ENCODE results near the gene ZC2HC1C. TPM values are rescaled to one million over a fixed set of nuclear protein-coding genes. Genes with fewer than 3 reads are reported as not detected.
A peak's percentile ranks its signal among the peaks of the same experiment; 100 is the strongest.

The ZC2HC1C gene
- total RNA-seq, 3 donors from 2014 or later: 4.0 to 4.8 (median 4.7) TPM

DNA sequence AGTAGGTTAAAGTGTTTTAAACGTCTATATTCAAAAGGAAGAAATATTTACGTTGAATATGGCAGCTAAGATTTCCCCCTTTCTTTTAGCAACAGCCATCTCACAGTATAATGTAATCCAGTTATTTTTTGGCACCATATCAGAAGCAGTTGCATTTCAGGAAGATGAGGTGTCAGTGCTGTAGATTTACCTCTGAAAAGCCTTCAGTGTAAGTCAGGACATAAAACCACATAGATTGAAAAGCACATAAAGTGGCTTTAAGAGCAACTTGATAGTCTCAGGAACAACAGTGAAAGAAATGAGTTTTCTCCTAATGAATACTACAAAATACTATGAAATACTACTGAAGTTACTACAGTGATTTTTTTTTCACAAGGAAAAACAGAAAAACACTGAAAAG, 25.1 kb upstream of the ZC2HC1C start:
- ATAC-seq (no peak), DNase-seq (no peak)
- no peaks in the 10 kb centered on the region for H3K36me3 ChIP-seq (ENCODE audit: low read depth)
- H3K4me1 ChIP-seq (ENCODE audit: low read depth): peaks cover 37% of the 10 kb centered on the region
- no peak for TF ChIP-seq CTCF (IDR thresholded peaks at IDR 0.05)
- no peak overlapping the region for H3K4me3 ChIP-seq
- no peaks in the 10 kb centered on the region for H3K9me3 ChIP-seq
- intact Hi-C loops (cut with DNase I, micrococcal nuclease): no loop called here

GRCh38 chr14:75044752-75045151, 24.7 kb upstream of the ZC2HC1C start:
- ATAC-seq (no peak), DNase-seq (no peak)
- no peaks in the 10 kb centered on the region for H3K9me3 ChIP-seq
- intact Hi-C loops (cut with DNase I, micrococcal nuclease): no loop called here
- TF ChIP-seq CTCF (IDR thresholded peaks at IDR 0.05): no peak
- H3K36me3 ChIP-seq (ENCODE audit: low read depth): no peaks in the 10 kb centered on the region
- no peak overlapping the region for H3K4me3 ChIP-seq
- H3K4me1 ChIP-seq (ENCODE audit: low read depth): peaks cover 38% of the 10 kb centered on the region

- Histone ChIP-seq H3K9me3 (no peaks in the 10 kb centered on the region), H3K36me3 (ENCODE audit: low read depth) (no peaks in the 10 kb centered on the region), H3K4me3 (no peak overlapping the region), H3K4me1 (ENCODE audit: low read depth) (peaks cover 32% of the 10 kb centered on the region)
- DNase-seq (no peak), ATAC-seq (no peak)
- intact Hi-C loops (cut with DNase I, micrococcal nuclease): no loop called here
- TF ChIP-seq CTCF (IDR thresholded peaks at IDR 0.05): no peak
These were observed 23.2 kb upstream of the ZC2HC1C start for GRCh38 chr14:75046275-75046674.

GRCh38 chr14:75046899-75047298, 22.5 kb upstream of the ZC2HC1C start:
- no peak for TF ChIP-seq CTCF (IDR thresholded peaks at IDR 0.05)
- DNase-seq (no peak), ATAC-seq (peak; percentile 14)
- H3K36me3 ChIP-seq (ENCODE audit: low read depth): no peaks in the 10 kb centered on the region
- no peaks in the 10 kb centered on the region for H3K9me3 ChIP-seq
- no peak overlapping the region for H3K4me3 ChIP-seq
- intact Hi-C loops (cut with DNase I, micrococcal nuclease): no loop called here
- H3K4me1 ChIP-seq (ENCODE audit: low read depth): peaks cover 26% of the 10 kb centered on the region

GRCh38 chr14:75047506-75047905, 21.9 kb upstream of the ZC2HC1C start:
- Histone ChIP-seq H3K4me3 (no peak overlapping the region), H3K4me1 (ENCODE audit: low read depth) (peaks cover 20% of the 10 kb centered on the region), H3K36me3 (ENCODE audit: low read depth) (no peaks in the 10 kb centered on the region), H3K9me3 (no peaks in the 10 kb centered on the region)
- intact Hi-C loops (cut with DNase I, micrococcal nuclease): no loop called here
- ATAC-seq (no peak), DNase-seq (no peak)
- TF ChIP-seq CTCF (IDR thresholded peaks at IDR 0.05): no peak

DNA sequence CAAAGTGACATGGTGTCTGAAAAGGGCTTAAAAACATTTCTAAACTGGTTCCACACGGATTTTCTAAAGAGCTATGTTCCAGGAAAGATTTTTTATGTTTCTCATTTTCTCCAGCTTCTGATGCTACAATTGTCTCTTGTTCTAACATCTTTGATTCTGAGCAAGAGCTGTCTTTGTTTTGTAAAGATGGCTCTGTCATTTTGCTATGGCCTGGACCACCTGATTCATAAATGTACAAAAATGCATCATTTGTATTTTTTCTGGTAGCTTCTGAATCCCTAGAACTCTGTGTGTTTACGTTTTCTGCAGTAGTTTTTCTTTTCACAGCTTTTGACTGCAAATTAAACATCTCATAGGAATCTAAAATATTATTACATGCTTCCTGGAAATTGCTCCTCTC, 21.3 kb upstream of the ZC2HC1C start:
- no peak for DNase-seq
- H3K9me3 ChIP-seq: no peaks in the 10 kb centered on the region
- no peak overlapping the region for H3K4me3 ChIP-seq
- peaks cover 14% of the 10 kb centered on the region for H3K4me1 ChIP-seq (ENCODE audit: low read depth)
- no peaks in the 10 kb centered on the region for H3K36me3 ChIP-seq (ENCODE audit: low read depth)
- no peak for TF ChIP-seq CTCF (IDR thresholded peaks at IDR 0.05)
- intact Hi-C loops (cut with DNase I, micrococcal nuclease): no loop called here
- no peak for ATAC-seq

Measured in mucosa of descending colon (tissue), 3 donors.